AG09309 (cell line): Measurements from ENCODE around the gene CDH20.

Source experiments
- DNase-seq: peaks from one replicate; pipeline ENCODE4 v3.0.0-alpha.2; 2010; ENCODE audit warnings: low read depth
- H3K4me3 ChIP-seq: 2 replicates; pipeline ENCODE4 v1.5.1; 2011; ENCODE audit warnings: mild to moderate bottlenecking, low read depth, low read length, moderate library complexity; ENCODE audit not compliant: control insufficient read depth
- CTCF ChIP-seq: IDR thresholded peaks from 2 replicates; pipeline ENCODE4 v1.5.1; 2011; ENCODE audit warnings: mild to moderate bottlenecking, low read depth, low read length, inconsistent platforms; ENCODE audit not compliant: insufficient read depth, control insufficient read depth; ENCODE audit errors: missing control alignments

The CDH20 gene

GRCh38 chr18:61428266-61428665, 95.0 kb downstream of the CDH20 start:
- H3K4me3 ChIP-seq: no peak overlapping the region
- no peak for DNase-seq
- TF ChIP-seq CTCF: no peak

- no peak for DNase-seq
- TF ChIP-seq CTCF: no peak
- no peak overlapping the region for H3K4me3 ChIP-seq
These were observed 99.4 kb downstream of the CDH20 start for GRCh38 chr18:61432590-61432989.

- TF ChIP-seq CTCF: peak; percentile 58
- DNase-seq: no peak
- H3K4me3 ChIP-seq: no peak overlapping the region
These were observed 101.9 kb downstream of the CDH20 start for GRCh38 chr18:61435064-61435652.

GRCh38 chr18:61443081-61443725, 110.0 kb downstream of the CDH20 start:
- no peak for DNase-seq
- TF ChIP-seq CTCF: no peak
- H3K4me3 ChIP-seq: no peak overlapping the region

- H3K4me3 ChIP-seq: no peak overlapping the region
- no peak for TF ChIP-seq CTCF
- no peak for DNase-seq
These were observed 115.1 kb downstream of the CDH20 start for GRCh38 chr18:61448316-61448715.

GRCh38 chr18:61459896-61460648, 126.8 kb downstream of the CDH20 start:
- no peak overlapping the region for H3K4me3 ChIP-seq
- TF ChIP-seq CTCF: no peak
- no peak for DNase-seq
